IMR-90 (cell line): ENCODE results near the gene RAD51AP1. TPM values are rescaled to one million over a fixed set of nuclear protein-coding genes. Genes with fewer than 3 reads are reported as not detected.

ENCODE experiments used
- ATAC-seq: fragments of 200-7000 bp; cut with Tn5 transposase; 2 replicates; pipeline ENCODE4 v1.9.1; 2020; ENCODE audit warnings: low read depth, mild to moderate bottlenecking, moderate library complexity
- BruUV-seq: library from RNA; stranded (reverse); fragments of 400-500 nt; replicated peaks from 2 replicates; lab custom pipeline; 2021; lab: Mats Ljungman, UMichigan
- CTCF ChIA-PET: fragments of 300-600 bp; formaldehyde crosslinking; extraction: SDS; loops from one replicate; lab custom pipeline; 2021; ENCODE audit warnings: antibody characterized with exemption; lab: Yijun Ruan, JAX
- POLR2A ChIA-PET: fragments of 300-600 bp; sonication (Branson Sonifier 250); formaldehyde crosslinking; loops from one replicate; lab custom pipeline; 2022; ENCODE audit warnings: antibody characterized with exemption; ENCODE audit not compliant: unreplicated experiment; lab: Charles Lee
- DNase-seq: peaks from one replicate; pipeline ENCODE4 v3.0.0; 2013
- H2AFZ ChIP-seq: replicated peaks from 2 replicates; pipeline ENCODE3; 2013; ENCODE audit warnings: low read length, mild to moderate bottlenecking; ENCODE audit not compliant: poor library complexity
- H2AK5ac ChIP-seq: 2 replicates; pipeline ENCODE4 v1.6.1; 2013; ENCODE audit warnings: low read depth, low read length, inconsistent platforms
- H2AK9ac ChIP-seq: replicated peaks from 2 replicates; pipeline ENCODE3; 2013; ENCODE audit warnings: mild to moderate bottlenecking, low read depth, low read length, moderate library complexity; ENCODE audit not compliant: poor library complexity
- H2BK120ac ChIP-seq: 2 replicates; pipeline ENCODE4 v1.6.1; 2013; ENCODE audit warnings: low read depth, low read length, inconsistent platforms
- H2BK15ac ChIP-seq: 3 replicates; pipeline ENCODE4 v1.6.1; 2013; ENCODE audit warnings: low read depth, low read length, inconsistent platforms
- H2BK20ac ChIP-seq: 2 replicates; pipeline ENCODE4 v1.6.1; 2013; ENCODE audit warnings: low read depth, mild to moderate bottlenecking, inconsistent platforms, low read length, moderate library complexity
- H2BK5ac ChIP-seq: 2 replicates; pipeline ENCODE4 v1.6.1; 2013; ENCODE audit warnings: mild to moderate bottlenecking, low read depth, low read length, inconsistent platforms; ENCODE audit not compliant: poor library complexity, severe bottlenecking
- H3K14ac ChIP-seq: replicated peaks from 2 replicates; pipeline ENCODE4 v1.6.1; 2013; ENCODE audit warnings: low read depth, low read length, inconsistent platforms
- H3K18ac ChIP-seq: 2 replicates; pipeline ENCODE4 v1.6.1; 2013; ENCODE audit warnings: low read depth, low read length, control low read depth
- H3K23ac ChIP-seq: 2 replicates; pipeline ENCODE4 v1.6.1; 2013; ENCODE audit warnings: low read depth, low read length, inconsistent platforms
- H3K27ac ChIP-seq: 2 replicates; pipeline ENCODE4 v1.5.1; 2013; ENCODE audit warnings: mild to moderate bottlenecking, control low read depth, low read length; ENCODE audit not compliant: insufficient read depth
- H3K27me3 ChIP-seq: 2 replicates; pipeline ENCODE4 v1.6.1; 2013; ENCODE audit warnings: low read length; ENCODE audit not compliant: control insufficient read depth, insufficient read depth
- H3K36me3 ChIP-seq: 2 replicates; pipeline ENCODE4 v1.6.1; 2013; ENCODE audit warnings: low read length, mixed read lengths; ENCODE audit not compliant: control insufficient read depth, insufficient read depth
- H3K4ac ChIP-seq: 2 replicates; pipeline ENCODE4 v1.6.1; 2013; ENCODE audit warnings: low read depth, low read length, inconsistent platforms
- H3K4me1 ChIP-seq: 2 replicates; pipeline ENCODE4 v1.6.1; 2013; ENCODE audit warnings: low read length, mixed read lengths; ENCODE audit not compliant: control insufficient read depth, insufficient read depth
- H3K4me2 ChIP-seq: 2 replicates; pipeline ENCODE4 v1.6.1; 2013; ENCODE audit warnings: low read depth, mild to moderate bottlenecking, control low read depth, low read length, moderate library complexity
- H3K4me3 ChIP-seq: 2 replicates; pipeline ENCODE4 v1.5.1; 2013; ENCODE audit warnings: low read depth, mild to moderate bottlenecking, control low read depth, low read length, moderate library complexity; ENCODE audit not compliant: insufficient read depth
- H3K56ac ChIP-seq: 2 replicates; pipeline ENCODE4 v1.6.1; 2013; ENCODE audit warnings: low read length, inconsistent platforms; ENCODE audit not compliant: insufficient read depth; ENCODE audit errors: extremely low read depth
- H3K79me1 ChIP-seq, 2 experiments: 2 replicates each; pipeline ENCODE4 v1.6.1; 2013; ENCODE audit warnings: low read length in 2 of 2, inconsistent platforms in 1 of 2, low read depth in 1 of 2
- H3K9ac ChIP-seq: 2 replicates; pipeline ENCODE4 v1.6.1; 2013; ENCODE audit warnings: low read depth, low read length, control low read depth
- H3K9me1 ChIP-seq: 2 replicates; pipeline ENCODE4 v1.6.1; 2013; ENCODE audit warnings: low read length, inconsistent platforms; ENCODE audit not compliant: insufficient read depth
- H3K9me3 ChIP-seq: 2 replicates; pipeline ENCODE4 v1.6.1; 2013; ENCODE audit warnings: low read length; ENCODE audit not compliant: control insufficient read depth, insufficient read depth
- H4K20me1 ChIP-seq: 2 replicates; pipeline ENCODE4 v1.6.1; 2013; ENCODE audit warnings: low read length, inconsistent platforms; ENCODE audit not compliant: insufficient read depth
- H4K5ac ChIP-seq: 2 replicates; pipeline ENCODE4 v1.6.1; 2013; ENCODE audit warnings: mild to moderate bottlenecking, low read depth, low read length, control low read depth
- H4K8ac ChIP-seq, 2 experiments: 2 replicates each; pipeline ENCODE4 v1.6.1; 2013; ENCODE audit warnings: low read depth in 2 of 2, low read length in 2 of 2, control low read depth in 1 of 2, inconsistent platforms in 1 of 2
- H4K91ac ChIP-seq: 2 replicates; pipeline ENCODE4 v1.6.1; 2013; ENCODE audit warnings: low read depth, low read length, inconsistent platforms; ENCODE audit not compliant: insufficient read depth
- BHLHE40 ChIP-seq: fragments of 150-350 bp; IDR thresholded peaks from 2 replicates; pipeline ENCODE4 v1.6.1; 2016; ENCODE audit warnings: mild to moderate bottlenecking, low read depth, low read length
- CEBPB ChIP-seq: IDR thresholded peaks from 2 replicates; pipeline ENCODE4 v1.6.1; 2012; ENCODE audit warnings: low read depth, low read length, improper control_type of control experiment
- MAZ ChIP-seq: IDR thresholded peaks from 2 replicates; pipeline ENCODE4 v1.6.1; 2012; ENCODE audit warnings: low read depth, mild to moderate bottlenecking, low read length, improper control_type of control experiment, moderate library complexity, borderline replicate concordance
- MXI1 ChIP-seq: IDR thresholded peaks from 2 replicates; pipeline ENCODE4 v1.6.1; 2012; ENCODE audit warnings: low read depth, mild to moderate bottlenecking, low read length, moderate library complexity, borderline replicate concordance
- NFE2L2 ChIP-seq: fragments of 150-350 bp; IDR thresholded peaks from 2 replicates; pipeline ENCODE4 v1.6.1; 2016; ENCODE audit warnings: low read depth, mild to moderate bottlenecking, low read length
- POLR2A ChIP-seq: IDR thresholded peaks from 2 replicates; pipeline ENCODE4 v1.6.1; 2012; ENCODE audit warnings: mild to moderate bottlenecking, low read depth, low read length
- RCOR1 ChIP-seq: IDR thresholded peaks from 2 replicates; pipeline ENCODE4 v1.6.1; 2012; ENCODE audit warnings: mild to moderate bottlenecking, low read length, improper control_type of control experiment; ENCODE audit not compliant: insufficient replicate concordance
- SMC3 ChIP-seq: fragments of 150-350 bp; IDR thresholded peaks from 2 replicates; pipeline ENCODE4 v1.6.1; 2016; ENCODE audit warnings: low read depth, mild to moderate bottlenecking, antibody characterized with exemption, low read length, moderate library complexity
- WGBS, 2 experiments: methylation state at CpG; one replicate each; pipeline versions ENCODE4 v1.1.5 to v1.1.7; 2013; ENCODE audit warnings: missing lambda C conversion rate in 2 of 2; ENCODE audit not compliant: insufficient read length in 1 of 2; ENCODE audit errors: extremely low coverage in 2 of 2; 5-methylcytosine and 5-hydroxymethylcytosine counted together
- dilution Hi-C: fragments of 300-500 bp; cut with HindIII; formaldehyde crosslinking; loops from one replicate; pipeline ENCODE4 v1.14.3; 2018; ENCODE audit warnings: low sequenced_read_pairs; ENCODE audit not compliant: unreplicated experiment
- in situ Hi-C: fragments of 300-500 bp; cut with MboI; formaldehyde crosslinking; loops from 3 replicates; pipeline ENCODE4 v1.14.3; 2019; ENCODE audit warnings: low sequenced_read_pairs, inconsistent platforms, mixed read lengths
- intact Hi-C: fragments of 100-400 bp; cut with micrococcal nuclease; formaldehyde crosslinking; loops from 2 replicates; pipeline ENCODE4 v1.10.0; 2022
- polyA plus RNA-seq, 3 experiments: library from polyadenylated mRNA; depleted of rRNA; stranded (reverse); fragments of >200 nt; gene quantifications; 2 replicates each; pipeline ENCODE4 v1.2.3, GENCODE V29; 2012; ENCODE audit warnings: low replicate concordance in 1 of 3
- total RNA-seq: library from RNA; depleted of rRNA; stranded (reverse); fragments of >200 nt; gene quantifications from 2 replicates; pipeline ENCODE4 v1.2.3, GENCODE V29; 2012
- TF ChIP-seq, protein P1 (sequence below): fragments of 150-350 bp; IDR thresholded peaks from 2 replicates; pipeline ENCODE4 v1.6.1; 2017; ENCODE audit warnings: mild to moderate bottlenecking, antibody characterized with exemption, low read length, low read depth

Gene RAD51AP1
- total and polyA plus RNA-seq, 2 of the 4 experiments (the other 2 are of a cell fraction) = 6.5 to 10.2 TPM

- no TSS peak for BruUV-seq
- in situ Hi-C loops = no loop called here
These were observed 24.6 kb downstream of the RAD51AP1 start for GRCh38 chr12:4563336-4563735.

More at GRCh38 chr12:4563336-4563735, 24.6 kb downstream of the RAD51AP1 start:
- H3K79me1 ChIP-seq = no peaks in the 10 kb centered on the region
- no peak overlapping the region for H2AK9ac ChIP-seq
- no peak for DNase-seq
- H3K9me1 ChIP-seq = no peaks in the 10 kb centered on the region
- H2BK20ac ChIP-seq = no peak overlapping the region
- H4K5ac ChIP-seq = no peak overlapping the region
- no peak overlapping the region for H3K4me2 ChIP-seq
- H3K36me3 ChIP-seq = no peaks in the 10 kb centered on the region
- POLR2A ChIA-PET = no interaction called here
- CTCF ChIA-PET = interaction anchor here (1.2 kb wide), 1 partner anchor 27 kb away, joined by 3 read pairs; no protein-coding TSS in a partner anchor
- no peak overlapping the region for H4K91ac ChIP-seq
- intact Hi-C loops = loop anchor here (2.0 kb wide), 1 partner anchor 41 kb away; no protein-coding TSS in a partner anchor
- H3K4me1 ChIP-seq = no peaks in the 10 kb centered on the region
- H3K27me3 ChIP-seq = no peaks in the 10 kb centered on the region
- H3K27ac ChIP-seq = no peak overlapping the region
- H3K9me3 ChIP-seq = no peaks in the 10 kb centered on the region
- H3K23ac ChIP-seq = no peak overlapping the region
- no peak overlapping the region for H2BK5ac ChIP-seq
- ATAC-seq = no peak
- no CpG with 5 or more reads among the region's 3 CpGs for WGBS, 2 experiments
- H3K14ac ChIP-seq = no peak overlapping the region
- H4K20me1 ChIP-seq = no peaks in the 10 kb centered on the region
- H3K9ac ChIP-seq = no peak overlapping the region
- H3K56ac ChIP-seq = no peak overlapping the region
- no peak overlapping the region for H2BK120ac ChIP-seq
- dilution Hi-C loops = no loop called here
- TF ChIP-seq MXI1 (no peak), MAZ (no peak), NFE2L2 (no peak), CEBPB (no peak), BHLHE40 (no peak), SMC3 (no peak), RCOR1 (no peak), POLR2A (no peak)
- TF ChIP-seq, protein P1, sequence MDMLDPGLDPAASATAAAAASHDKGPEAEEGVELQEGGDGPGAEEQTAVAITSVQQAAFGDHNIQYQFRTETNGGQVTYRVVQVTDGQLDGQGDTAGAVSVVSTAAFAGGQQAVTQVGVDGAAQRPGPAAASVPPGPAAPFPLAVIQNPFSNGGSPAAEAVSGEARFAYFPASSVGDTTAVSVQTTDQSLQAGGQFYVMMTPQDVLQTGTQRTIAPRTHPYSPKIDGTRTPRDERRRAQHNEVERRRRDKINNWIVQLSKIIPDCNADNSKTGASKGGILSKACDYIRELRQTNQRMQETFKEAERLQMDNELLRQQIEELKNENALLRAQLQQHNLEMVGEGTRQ = no peak
- no peak overlapping the region for H4K8ac ChIP-seq
- H3K18ac ChIP-seq = no peak overlapping the region
- H2BK15ac ChIP-seq = no peak overlapping the region
- H2AK5ac ChIP-seq = no peak overlapping the region
- H3K4me3 ChIP-seq = no peak overlapping the region
- H3K4ac ChIP-seq = no peak overlapping the region
- peak overlapping the region; percentile 17 for H2AFZ ChIP-seq
